BJ (cell line): ENCODE data around the gene ITFG2. TPM values are rescaled to one million over a fixed set of nuclear protein-coding genes. Genes with fewer than 3 reads are reported as not detected.

Source experiments
- CTCF ChIA-PET: fragments of 350-600 bp; formaldehyde crosslinking; extraction: SDS; loops from one replicate; lab custom pipeline; 2021; ENCODE audit warnings: antibody characterized with exemption, inconsistent platforms; lab: Yijun Ruan, JAX
- POLR2A ChIA-PET: fragments of 300-600 bp; sonication (Branson Sonifier 250); formaldehyde crosslinking; extraction: SDS; loops from one replicate; lab custom pipeline; 2021; ENCODE audit warnings: antibody characterized with exemption; lab: Charles Lee
- DNase-seq: peaks from one replicate; pipeline ENCODE4 v3.0.0-alpha.2; 2011; ENCODE audit warnings: low read depth
- H3K27me3 ChIP-seq: 2 replicates; pipeline ENCODE4 v1.6.0; 2011; ENCODE audit warnings: low read length; ENCODE audit not compliant: control insufficient read depth, insufficient read depth
- H3K36me3 ChIP-seq: 2 replicates; pipeline ENCODE4 v1.5.1; 2011; ENCODE audit warnings: low read length; ENCODE audit not compliant: control insufficient read depth, insufficient read depth
- H3K4me3 ChIP-seq: 2 replicates; pipeline ENCODE4 v1.5.1; 2011; ENCODE audit warnings: low read depth, mild to moderate bottlenecking, control low read depth, low read length
- polyA minus RNA-seq: library from RNA; depleted of rRNA, polyadenylated mRNA; stranded (reverse); fragments of >200 nt; gene quantifications from 2 replicates; pipeline ENCODE4 v1.2.3, GENCODE V29; 2011; rRNA and poly(A)+ RNA removed
- polyA plus RNA-seq: library from polyadenylated mRNA; depleted of rRNA; stranded (reverse); fragments of >200 nt; gene quantifications from 2 replicates; pipeline ENCODE4 v1.2.3, GENCODE V29; 2011; rRNA removed
- TF ChIP-seq, protein P1 (sequence below): IDR thresholded peaks from 2 replicates; pipeline ENCODE4 v1.5.1; 2011; ENCODE audit warnings: low read depth, mild to moderate bottlenecking, control low read depth, inconsistent platforms, low read length, moderate library complexity; ENCODE audit not compliant: insufficient read depth

Gene ITFG2
- 21.9 and 27.6 TPM in 2 replicates for polyA plus RNA-seq
- polyA minus RNA-seq: 27.2 and 30.3 TPM in 2 replicates

DNA sequence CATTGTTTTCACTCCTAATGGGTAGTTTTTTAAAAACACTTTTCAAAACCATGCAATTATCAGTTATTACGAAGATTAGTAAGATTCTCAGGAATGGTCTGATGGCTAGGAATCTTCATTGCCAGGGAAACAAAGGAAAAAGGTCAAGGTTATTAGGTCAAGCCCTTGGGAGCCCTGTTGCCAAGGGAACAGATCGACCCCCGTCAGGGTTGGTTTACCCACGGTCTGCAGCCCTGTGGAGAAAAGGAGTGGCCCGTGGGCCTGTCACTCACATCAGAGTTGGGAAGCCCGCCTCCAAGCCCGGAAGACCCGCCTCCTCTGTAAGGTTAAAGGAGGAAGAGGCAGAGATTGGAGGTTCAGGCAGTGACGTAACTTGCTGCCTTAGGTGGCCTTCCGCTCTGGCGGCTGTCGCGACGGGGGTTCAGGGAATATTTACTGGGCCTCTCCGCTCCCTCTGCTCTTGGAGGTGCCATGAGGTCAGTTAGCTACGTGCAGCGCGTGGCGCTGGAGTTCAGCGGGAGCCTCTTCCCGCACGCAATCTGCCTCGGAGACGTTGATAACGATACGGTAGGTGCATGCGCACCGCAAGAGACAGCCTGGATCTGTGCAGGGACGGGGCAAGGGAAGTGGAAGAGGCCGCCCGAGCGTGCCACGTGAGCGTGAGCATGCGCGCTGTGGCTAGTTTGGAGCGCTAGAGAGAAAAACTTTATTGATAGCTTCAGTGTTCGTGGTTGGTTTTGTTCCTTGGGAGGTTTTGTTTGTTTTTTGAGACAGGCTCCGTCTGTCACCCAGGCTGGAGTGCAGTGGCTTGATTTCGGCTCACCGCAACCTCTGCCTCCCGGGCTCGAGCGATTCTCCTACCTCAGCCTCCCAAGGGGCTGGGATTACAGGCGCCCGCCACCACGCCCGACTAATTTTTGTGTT, at the start of gene ITFG2:
ITFG2 (plus strand) TSS at position 379 of the 924 bp plus-strand sequence; CDS start at position 472, 93 bp downstream.
- TF ChIP-seq, protein P1, sequence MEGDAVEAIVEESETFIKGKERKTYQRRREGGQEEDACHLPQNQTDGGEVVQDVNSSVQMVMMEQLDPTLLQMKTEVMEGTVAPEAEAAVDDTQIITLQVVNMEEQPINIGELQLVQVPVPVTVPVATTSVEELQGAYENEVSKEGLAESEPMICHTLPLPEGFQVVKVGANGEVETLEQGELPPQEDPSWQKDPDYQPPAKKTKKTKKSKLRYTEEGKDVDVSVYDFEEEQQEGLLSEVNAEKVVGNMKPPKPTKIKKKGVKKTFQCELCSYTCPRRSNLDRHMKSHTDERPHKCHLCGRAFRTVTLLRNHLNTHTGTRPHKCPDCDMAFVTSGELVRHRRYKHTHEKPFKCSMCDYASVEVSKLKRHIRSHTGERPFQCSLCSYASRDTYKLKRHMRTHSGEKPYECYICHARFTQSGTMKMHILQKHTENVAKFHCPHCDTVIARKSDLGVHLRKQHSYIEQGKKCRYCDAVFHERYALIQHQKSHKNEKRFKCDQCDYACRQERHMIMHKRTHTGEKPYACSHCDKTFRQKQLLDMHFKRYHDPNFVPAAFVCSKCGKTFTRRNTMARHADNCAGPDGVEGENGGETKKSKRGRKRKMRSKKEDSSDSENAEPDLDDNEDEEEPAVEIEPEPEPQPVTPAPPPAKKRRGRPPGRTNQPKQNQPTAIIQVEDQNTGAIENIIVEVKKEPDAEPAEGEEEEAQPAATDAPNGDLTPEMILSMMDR: no peak
- no peaks in the 10 kb centered on the region for H3K27me3 ChIP-seq
- H3K4me3 ChIP-seq: peak within 1 kb of the TSS; percentile 86
- CTCF ChIA-PET: interaction anchor here (0.6 to 2.8 kb wide), 8 partner anchors 10 to 1178 kb away, joined by 3 to 17 read pairs (median 5); no protein-coding TSS in a partner anchor
- DNase-seq: peak; percentile 90
- H3K36me3 ChIP-seq: no peaks in the 10 kb centered on the region; the same call in 1 of the 2 replicates
- POLR2A ChIA-PET: interaction anchor here (0.5 to 0.6 kb wide), 2 partner anchors 13 to 57 kb away, joined by 3 to 6 read pairs; no protein-coding TSS in a partner anchor

DNA sequence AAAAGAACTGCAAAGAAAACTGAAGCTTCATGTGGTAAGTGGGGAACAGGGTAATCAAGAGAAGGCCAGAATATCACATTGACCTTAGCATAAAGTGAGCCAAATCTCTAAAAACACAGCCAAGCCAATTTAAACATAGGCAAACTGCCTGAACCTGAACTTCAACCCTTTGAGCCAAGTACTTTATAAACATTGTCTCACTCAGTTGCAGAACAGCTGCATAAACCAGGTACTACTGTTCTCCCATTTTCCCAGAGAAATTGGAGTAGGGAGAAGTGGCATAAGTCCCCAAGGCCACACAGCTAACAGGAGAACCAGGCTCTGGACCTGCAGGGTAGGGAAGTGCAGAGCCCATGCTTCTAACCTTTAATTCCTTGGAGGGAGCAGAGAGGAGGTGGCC, 48.1 kb upstream of the ITFG2 start:
- no peak for DNase-seq
- ChIA-PET CTCF (interaction anchor here (2.6 kb wide), 1 partner anchor 19 kb away, joined by 11 read pairs; no protein-coding TSS in a partner anchor), POLR2A (no interaction called here)
- H3K4me3 ChIP-seq: no peak overlapping the region
- peaks cover 18% of the 10 kb centered on the region for H3K27me3 ChIP-seq
- no peaks in the 10 kb centered on the region for H3K36me3 ChIP-seq
- TF ChIP-seq, protein P1: no peak

DNA sequence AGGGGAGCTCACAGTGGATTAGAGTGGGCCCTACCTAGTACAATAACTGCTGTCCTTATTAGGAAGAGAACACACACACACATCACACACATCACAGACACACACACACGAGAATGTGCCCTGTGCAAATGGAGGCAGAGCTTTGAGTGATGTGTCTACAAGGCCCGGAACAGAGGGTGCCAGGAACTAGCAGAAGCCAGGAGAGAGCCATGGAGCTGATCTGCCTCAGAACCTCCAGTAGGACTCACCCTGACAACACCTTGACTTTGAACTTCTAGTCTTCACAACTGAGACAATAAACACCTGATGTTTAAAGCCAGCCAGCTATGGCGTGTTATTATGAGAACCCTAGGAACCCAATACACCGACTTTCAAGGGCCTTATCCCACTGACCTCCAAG, 47.4 kb upstream of the ITFG2 start:
- TF ChIP-seq, protein P1: no peak
- H3K27me3 ChIP-seq: peaks cover 19% of the 10 kb centered on the region
- CTCF ChIA-PET: interaction anchor here (2.6 kb wide), 1 partner anchor 19 kb away, joined by 11 read pairs; no protein-coding TSS in a partner anchor

DNA sequence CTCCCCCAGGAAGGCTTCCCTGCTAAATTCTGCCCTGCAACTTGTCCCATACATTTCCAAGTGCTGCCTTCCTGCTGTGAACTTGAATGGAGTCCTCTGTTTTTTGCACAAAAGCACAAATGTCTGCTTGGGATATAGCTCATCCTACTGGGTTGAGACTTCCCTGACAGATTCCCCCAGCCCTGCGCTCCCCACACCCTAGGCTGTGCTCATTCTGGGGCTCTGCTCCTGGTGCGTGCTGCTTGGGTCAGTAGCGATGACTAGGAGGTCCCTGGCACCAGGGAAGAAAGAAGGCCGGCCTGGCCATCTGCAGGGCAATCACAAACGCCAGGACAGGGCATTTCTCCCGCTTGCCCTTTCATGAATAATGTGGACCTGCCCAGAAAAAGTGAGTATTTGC, 46.9 kb upstream of the ITFG2 start:
- Histone ChIP-seq H3K36me3 (no peaks in the 10 kb centered on the region), H3K27me3 (peaks cover 19% of the 10 kb centered on the region), H3K4me3 (no peak overlapping the region)
- CTCF ChIA-PET: interaction anchor here (2.6 kb wide), 1 partner anchor 18 kb away, joined by 11 read pairs; no protein-coding TSS in a partner anchor
- TF ChIP-seq, protein P1: no peak
- DNase-seq: no peak
- POLR2A ChIA-PET: no interaction called here

More for the DNA sequence above, 47.4 kb upstream of the ITFG2 start:
- POLR2A ChIA-PET: no interaction called here
- Histone ChIP-seq H3K36me3 (no peaks in the 10 kb centered on the region), H3K4me3 (no peak overlapping the region)
- no peak for DNase-seq
